Measurements from ENCODE around the gene UPF1. TPM values are rescaled to one million over a fixed set of nuclear protein-coding genes. Genes with fewer than 3 reads are reported as not detected.

The UPF1 gene
- total RNA-seq, 1 donor: 104 TPM

DNA sequence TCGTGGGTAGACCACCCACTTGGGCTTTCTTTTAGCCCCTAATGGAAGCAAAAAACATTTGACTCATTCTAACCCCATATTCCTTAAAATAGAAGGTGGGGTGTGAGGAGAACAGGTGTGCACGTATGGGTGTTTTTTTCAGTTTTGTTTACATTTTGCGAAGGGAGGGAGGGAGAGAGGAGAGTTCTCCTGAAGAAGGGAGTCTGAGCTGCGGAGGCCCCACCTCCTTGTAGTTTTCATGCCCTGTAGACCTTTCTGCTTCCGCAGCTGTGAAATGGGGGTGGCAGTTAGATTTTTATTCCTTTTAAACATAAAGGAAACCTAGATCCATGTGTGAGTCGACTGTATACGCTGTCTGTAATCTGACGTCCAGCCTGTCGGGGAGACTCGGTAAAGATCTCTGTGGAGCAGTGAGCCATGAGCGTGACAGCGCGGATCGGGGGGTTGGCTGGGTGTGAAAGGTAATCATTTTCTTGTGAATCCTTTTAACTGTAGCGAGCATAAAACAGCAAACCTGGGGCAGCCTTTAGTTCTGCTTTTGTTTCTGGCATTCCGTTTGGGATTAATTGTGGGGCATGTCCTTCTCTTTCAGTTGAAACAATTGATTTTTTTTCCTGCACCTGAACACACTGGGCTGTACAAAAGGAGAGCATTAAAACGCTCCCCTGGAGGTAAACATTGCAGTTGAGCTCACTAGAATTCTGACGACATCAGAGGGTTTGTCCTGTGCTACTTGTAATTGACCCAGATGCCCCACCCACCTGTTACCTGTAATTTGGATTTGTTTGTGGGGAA, 2.3 kb downstream of the UPF1 start:
- DNase-seq (ENCODE audit: low read depth in 2 of 3, low spot score in 2 of 3): no peak

DNA sequence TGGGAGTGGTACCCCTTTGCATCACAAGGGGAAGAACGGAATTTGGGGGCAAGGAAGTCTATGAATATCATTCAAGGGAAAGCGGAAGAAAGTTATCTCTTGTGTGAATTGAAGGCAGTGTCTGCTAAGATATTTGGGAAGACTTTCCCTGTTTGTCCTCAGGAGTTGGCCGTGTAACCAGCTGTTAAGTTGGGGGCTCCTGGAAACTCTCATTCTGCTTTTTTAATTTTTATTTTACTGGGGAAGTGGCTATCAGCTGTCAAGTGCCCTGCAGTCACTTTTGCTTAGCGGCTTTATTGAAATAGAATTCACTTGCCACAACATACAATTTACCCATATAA, 2.9 kb downstream of the UPF1 start:
- no peak for DNase-seq (ENCODE audit: low read depth in 2 of 3, low spot score in 2 of 3)

DNA sequence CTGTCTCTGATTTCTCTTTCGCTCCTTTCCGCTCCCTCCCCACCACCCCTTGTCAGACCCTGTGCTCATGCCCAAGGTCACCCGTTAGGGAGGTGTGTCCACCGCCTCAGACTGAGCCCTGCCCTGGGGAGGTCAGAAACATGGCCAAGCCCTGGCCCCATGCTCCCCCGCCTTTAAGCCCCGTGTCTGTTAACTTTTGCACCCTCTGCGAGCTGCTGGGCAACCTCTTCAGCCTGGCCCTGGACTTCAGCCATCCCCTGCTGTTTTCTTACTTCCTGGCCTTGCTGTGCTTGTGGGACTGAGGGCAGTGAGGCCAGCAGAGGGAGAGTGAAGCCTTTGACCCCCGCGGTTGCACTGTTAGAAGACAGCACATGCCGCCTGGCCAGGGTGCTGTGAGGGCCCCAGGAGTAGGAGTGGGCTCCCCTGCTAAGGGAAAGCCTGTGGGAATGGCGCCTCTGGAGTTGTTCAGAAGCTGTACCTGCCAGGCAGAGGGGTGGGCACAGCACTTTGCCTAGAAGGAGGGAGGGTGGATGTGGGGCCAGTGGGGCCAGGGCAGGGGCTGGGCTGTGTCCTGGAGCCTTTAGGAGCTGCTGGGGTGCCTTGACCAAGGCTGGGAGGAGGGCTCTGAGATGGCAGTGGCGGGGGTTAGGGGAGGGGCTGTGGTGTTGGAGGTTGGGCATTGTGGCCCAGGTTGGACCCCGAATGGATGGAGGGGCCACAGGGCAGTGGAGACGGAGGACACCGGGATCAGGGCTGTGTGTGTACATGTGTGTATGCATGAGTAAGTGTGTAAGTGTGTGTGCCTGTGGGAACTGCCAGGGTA, 7.9 kb downstream of the UPF1 start:
- DNase-seq (ENCODE audit: low read depth in 2 of 3, low spot score in 2 of 3): no peak

DNA sequence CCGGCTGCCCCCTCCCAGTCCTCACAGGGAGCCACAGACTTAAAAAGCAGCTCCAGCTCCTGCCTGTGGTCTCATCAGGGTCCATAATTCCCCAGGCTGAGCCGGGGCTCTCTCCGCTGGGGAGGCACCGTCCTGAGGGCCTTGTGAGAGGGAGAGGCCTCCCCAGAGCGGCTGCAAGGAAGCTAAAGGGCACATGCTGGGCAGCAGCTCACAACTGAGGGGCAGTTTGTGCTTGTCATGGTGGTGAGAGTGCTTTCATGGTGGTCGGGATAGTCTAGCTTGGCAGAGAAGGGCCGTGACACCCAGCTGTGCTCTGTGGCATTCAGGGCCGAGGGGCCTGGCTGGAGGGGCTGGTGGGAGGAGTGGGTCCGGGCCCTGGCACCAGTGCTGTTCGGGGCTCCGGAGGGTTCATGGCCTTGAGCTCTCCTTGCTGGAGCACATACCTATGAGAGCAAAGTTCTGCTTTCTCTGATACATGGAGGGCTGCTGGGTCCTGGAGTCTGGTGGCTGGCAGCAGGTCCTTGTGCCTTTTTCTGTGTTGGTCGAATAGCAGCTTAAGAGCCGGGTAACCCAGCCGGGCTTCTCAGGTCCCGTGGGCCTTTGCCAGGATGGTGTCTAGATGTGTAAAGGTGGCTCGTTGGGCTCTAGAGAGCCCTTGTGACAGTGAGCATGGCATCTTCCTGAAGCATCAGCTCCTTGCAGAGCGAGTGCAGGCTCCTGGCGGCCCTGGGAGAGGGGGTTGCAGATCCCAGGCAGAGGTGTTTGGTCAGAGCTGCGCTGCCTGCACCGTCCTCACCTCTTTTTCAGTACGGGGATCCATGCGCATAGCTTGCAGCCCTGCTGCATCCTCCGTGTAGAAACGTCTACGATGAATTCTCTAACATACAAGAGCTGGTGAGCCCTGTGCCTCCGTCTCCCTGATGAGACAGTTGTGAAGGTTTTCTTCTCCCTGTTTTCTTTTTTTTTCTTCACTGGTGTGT, 8.8 kb downstream of the UPF1 start:
- no peak for DNase-seq (ENCODE audit: low read depth in 2 of 3, low spot score in 2 of 3)

DNA sequence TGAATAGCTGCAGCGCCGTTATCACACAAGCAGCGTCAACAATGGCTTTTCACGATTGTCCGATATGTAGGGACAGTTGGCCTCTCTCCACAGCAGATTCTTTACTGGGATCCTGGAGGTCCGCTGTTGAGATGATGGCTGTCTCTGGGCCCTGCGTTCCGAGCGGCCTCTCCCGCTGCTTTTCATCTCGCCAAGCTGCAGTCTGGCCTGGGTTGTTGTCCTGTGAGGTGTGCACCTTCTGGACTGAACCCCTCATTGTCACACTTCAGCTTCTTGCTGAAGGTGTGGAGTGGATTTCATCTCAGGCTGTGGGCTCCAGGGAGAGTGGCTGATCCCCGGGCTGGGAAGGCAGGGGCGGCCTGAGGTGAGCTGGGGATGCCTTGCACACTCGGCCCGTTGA, 9.6 kb downstream of the UPF1 start:
- DNase-seq (ENCODE audit: low read depth in 2 of 3, low spot score in 2 of 3): no peak

DNA sequence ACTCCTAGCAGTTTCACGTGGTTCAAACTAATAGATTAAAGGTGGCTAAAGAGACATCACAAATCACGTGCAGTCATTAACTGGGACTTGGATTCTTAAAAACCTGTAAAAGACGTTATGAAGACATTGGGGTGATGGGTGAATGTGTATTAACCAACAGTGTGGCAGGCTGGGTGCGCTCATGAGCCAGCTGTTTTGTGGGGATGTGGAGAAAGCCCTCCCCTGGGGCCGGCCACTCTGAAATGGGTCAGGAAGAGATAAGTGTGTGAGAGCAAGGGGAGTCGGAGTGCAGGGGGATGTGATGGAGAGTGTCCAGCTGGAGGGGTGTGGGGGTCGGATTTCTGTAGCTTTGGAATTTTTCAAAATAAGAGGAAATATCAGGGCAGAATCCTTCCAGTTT, 10.4 kb downstream of the UPF1 start:
- no peak for DNase-seq (ENCODE audit: low read depth in 2 of 3, low spot score in 2 of 3)

DNA sequence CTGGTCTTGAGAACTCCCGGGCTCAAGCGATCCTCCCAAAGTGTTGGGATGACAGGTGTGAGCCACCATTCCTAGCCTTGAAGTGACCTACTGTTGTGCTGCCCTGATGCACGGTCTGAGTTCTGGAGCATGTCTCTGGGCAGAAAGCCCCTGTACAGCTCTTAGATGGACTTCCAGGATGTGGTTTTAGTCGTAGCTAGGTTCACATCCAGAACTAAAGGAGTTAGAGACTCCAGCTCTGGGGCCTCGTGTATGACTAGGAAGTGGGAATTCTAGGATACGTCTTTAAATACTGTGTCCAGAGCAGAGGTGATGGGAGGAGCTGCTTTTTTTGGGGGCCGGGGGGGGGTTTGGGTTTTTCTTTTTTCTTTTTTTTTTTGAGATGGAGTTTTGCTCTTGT, 12.2 kb downstream of the UPF1 start:
- no peak for DNase-seq (ENCODE audit: low read depth in 2 of 3, low spot score in 2 of 3)

DNA sequence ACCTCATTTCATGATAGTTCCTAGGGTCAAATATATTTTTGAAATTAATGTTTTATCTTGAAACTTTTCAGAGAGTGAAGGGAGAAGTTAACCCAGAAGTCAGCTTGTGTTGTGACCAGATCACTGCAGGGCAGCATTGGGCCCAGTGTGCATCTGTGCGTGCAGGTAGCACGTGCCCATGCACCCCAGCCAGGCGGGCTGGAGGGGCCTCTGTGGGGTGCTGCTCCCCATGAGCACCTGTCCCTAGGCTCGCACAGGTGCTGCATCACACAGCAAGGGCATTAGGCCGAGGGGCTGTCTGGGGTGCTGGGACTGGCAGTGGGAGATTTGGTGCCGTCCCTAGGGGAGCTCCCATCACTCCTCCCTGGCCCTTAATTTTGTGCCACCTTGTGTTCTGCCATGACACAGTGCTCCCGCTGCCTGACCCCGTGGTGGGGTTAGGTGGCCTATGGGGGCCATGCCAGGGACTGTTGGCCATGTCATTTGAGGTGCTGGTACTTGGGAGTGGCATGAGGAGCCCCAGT, 13.1 kb downstream of the UPF1 start:
- no peak for DNase-seq (ENCODE audit: low read depth in 2 of 3, low spot score in 2 of 3)

DNA sequence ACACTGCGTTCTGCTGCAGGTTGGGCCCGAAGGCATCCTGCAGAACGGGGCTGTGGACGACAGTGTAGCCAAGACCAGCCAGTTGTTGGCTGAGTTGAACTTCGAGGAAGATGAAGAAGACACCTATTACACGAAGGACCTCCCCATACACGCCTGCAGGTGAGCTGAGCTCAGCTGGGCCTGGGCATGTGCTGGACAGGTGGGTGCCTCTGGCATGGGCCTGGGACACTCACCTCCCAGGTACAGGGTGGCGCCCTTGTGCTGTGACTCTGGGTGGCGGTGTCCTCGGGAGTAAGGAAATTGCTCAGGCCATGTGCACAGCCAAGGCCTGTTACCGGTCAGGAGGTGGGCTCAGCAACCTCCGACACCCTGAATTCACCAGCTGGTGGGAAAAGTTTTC, 14.2 kb downstream of the UPF1 start:
- DNase-seq (ENCODE audit: low read depth in 2 of 3, low spot score in 2 of 3): no peak

DNA sequence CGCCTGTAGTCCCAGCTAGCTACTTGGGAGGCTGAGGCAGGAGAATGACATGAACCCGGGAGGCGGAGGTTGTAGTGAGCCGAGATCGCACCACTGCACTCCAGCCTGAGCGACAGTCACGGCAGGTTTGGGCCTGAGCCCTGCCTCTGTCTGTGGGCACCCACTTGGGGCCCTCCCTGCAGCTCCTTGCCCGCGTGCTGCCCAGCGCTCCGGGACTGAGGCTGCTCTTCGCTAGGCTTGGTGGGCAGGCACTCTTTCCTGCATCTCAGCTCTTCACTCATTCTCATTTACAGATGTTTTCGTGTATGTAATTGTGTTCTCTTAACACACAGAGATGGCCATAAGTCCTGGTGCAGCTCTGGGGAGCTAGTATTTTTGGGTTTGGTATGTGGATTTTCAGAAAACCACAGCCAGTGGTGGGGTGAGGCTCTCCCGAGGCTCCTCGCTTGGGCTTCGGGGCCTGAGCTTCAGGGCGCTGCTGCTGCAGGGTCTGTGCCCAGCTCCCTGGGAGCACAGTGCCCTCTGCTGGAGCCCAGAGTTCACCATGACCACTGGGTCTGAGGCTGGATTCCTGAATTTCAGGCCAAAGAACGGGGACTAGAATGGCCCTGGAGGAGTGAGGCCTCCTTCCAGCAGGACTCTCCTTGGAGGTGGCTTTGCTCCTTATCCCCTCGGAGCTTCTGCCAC, 15.2 kb downstream of the UPF1 start:
- DNase-seq (ENCODE audit: low read depth in 2 of 3, low spot score in 2 of 3): peak in 2 of 3 donors; percentile 71 to 78

DNA sequence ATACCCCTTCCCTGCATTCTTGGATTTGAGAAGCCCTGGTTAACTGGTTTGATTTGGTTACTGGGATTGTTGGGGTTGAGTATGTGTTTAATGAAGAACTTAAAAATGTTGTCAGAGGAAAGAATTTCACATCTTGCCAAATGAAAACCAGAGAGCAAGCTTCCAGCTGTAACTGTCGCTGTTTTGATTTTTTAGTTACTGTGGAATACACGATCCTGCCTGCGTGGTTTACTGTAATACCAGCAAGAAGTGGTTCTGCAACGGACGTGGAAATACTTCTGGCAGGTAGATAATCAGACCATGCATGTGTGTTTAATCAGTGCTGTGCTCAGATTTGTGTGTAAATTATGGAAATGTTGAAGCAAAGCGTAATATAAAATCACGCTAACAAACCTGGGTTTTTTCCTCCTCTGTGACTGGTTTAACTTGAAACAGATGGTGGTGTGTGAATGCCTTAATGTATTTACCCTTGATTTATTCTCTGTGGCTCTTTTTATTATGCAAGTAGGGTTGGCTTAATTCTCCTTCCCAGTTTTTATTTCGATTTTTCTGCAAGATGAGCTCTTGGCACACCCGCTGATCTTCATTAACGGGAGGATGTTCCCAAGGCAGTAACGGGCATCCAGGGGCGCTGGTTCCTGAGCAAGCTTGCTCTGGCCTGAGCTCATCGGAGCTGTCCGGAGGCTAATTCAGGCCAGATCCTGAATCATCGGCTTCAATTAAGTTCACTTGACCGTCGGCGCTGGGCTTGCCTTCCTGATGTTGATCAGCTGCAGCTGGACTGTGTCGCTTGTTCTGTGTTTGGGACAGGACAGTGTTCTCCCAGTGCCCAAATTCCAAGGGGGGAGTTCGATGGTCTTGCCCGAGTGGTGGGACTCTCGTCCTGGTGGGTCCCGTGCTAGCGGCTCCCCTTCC, 16.0 kb downstream of the UPF1 start:
- DNase-seq (ENCODE audit: low read depth in 2 of 3, low spot score in 2 of 3): no peak

DNA sequence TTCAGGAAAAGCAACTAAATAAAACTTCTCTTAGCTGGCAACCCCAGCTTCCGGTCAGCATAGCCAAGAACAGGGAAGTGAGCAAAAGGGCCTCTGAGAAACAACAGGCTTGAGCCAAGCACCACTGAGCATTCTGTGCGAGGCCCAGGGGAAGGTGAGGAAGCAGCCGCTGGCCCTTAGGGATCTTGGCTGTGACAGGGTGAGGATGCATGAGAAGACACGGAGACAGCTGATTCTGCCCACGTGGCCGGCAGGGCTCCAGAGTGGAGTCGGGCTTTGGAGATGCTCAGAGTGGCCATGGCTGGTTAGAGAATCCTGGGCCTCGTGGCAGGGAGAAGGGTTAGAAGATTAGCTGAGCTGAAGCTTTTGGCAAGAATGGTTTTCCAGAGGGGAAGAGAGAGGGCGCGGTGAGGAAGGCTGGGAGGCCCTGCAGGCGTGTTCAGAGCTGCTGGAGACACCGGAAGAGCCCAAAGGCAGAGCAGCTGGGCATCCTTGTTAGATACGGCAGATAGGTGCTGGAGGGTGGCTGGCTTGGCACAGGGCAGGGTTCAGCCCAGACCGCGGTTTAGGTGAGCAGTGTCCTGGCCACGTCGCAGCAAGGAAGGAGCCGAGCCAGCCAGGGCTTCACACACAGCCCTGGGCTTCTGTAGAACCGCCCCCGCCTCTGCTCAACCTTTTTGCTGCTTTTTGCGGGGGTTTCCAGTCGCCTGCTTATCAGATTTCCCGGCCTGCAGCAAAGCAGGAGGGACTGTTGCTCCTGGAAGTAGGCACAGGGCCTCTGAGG, 17.3 kb downstream of the UPF1 start:
- DNase-seq (ENCODE audit: low read depth in 2 of 3, low spot score in 2 of 3): no peak

DNA sequence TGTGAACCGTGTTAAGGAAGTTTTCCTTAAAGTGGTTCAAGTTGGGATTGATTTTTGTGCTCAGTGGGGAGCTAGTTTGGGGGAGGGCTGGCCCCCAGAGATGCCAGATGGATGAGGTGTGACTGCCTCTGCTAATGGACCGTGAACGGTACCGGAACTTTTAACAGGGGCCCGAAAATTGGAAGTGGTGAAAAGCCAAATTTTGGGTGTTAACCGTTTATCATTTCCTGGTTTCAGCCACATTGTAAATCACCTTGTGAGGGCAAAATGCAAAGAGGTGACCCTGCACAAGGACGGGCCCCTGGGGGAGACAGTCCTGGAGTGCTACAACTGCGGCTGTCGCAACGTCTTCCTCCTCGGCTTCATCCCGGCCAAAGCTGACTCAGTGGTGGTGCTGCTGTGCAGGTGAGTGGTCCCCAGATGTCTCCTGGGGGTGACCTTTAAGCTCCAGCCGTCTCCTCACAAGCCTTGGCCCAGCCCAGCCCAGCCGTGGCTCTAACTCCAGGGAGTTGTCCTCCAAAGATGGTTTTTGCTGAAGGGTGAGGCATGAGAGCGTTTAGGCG, 18.2 kb downstream of the UPF1 start:
- DNase-seq (ENCODE audit: low read depth in 2 of 3, low spot score in 2 of 3): no peak

DNA sequence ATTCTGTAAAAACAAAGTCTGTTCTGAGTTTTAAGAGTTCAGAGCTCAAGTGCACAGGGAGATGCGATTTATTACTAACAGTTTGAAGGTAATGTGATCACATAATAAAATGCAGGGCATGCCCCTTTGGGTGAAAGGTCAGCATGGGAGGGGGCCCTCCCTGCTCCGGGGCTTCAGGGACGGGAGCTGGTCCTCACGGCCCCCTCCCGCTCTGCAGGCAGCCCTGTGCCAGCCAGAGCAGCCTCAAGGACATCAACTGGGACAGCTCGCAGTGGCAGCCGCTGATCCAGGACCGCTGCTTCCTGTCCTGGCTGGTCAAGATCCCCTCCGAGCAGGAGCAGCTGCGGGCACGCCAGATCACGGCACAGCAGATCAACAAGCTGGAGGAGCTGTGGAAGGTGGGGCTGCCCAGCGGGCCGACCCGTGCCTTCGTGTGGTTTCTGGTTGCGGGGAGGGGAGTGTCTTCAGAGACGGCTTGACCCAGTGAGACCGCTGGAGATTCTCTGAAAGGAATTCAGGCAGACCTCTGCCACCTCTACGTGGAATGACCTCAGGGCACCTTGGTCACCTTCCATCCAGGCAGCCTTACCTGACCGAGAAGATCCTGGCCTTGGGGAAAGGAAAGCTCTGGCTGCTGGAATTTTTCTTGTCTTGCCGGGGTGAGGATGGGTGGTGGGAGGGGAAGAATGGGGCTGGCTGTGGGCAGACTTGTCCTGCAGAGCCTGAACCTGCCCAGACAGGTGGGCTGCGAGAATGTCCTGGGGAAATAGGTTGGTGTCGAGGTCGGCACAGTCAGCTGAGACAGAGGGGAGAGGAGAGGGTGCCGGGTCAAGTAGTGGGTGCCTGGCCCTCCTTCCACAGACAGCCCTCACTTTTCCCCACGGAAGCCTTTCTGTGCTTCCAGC, 19.0 kb downstream of the UPF1 start:
- DNase-seq (ENCODE audit: low read depth in 2 of 3, low spot score in 2 of 3): no peak

DNA sequence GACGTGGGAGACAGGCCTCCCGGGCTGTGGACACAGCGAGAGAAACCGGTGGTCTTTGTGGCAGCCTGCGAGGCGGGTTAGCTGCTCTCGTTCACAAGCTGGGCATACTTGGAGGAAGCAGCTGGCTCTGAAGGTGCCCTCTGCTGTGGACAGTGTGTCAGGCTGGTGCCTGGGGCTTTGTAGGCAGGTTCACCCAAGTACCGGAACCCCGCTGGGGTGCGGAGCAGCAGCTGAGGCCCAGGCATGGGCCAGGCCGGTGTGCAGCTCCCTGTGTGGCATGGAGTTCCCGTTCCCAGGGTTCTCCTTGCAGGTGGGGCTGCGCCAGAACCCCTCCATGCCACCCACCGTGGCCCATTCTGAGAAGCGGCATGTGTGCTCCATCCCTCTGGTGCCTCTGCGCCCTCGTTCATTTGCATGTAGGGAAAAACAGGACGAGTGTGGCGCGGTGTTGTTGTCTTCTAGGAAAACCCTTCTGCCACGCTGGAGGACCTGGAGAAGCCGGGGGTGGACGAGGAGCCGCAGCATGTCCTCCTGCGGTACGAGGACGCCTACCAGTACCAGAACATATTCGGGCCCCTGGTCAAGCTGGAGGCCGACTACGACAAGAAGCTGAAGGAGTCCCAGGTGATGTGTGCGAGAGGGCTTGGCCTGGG, 20.0 kb downstream of the UPF1 start:
- no peak for DNase-seq (ENCODE audit: low read depth in 2 of 3, low spot score in 2 of 3)

DNA sequence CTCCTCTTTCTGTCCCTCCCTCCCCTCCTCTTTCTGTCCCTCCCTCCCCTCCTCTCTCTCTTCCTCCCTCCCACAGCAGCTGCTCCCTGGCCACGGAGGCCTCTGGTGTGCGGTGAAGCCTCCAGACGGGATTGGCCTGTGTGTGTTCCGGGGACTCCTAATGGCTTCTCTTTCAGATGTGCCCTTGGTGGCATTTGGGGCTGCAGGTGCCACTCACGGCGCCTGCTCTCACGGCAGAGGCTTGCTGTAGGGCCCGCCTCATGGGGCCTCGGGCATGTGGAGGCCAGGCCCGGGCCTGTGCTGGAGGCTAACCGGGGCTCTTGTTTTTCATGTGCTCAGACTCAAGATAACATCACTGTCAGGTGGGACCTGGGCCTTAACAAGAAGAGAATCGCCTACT, 20.9 kb downstream of the UPF1 start:
- DNase-seq (ENCODE audit: low read depth in 2 of 3, low spot score in 2 of 3): no peak
